A549 (cell line): ENCODE measurements around the gene HCRTR1. TPM values are rescaled to one million over a fixed set of nuclear protein-coding genes. Genes with fewer than 3 reads are reported as not detected.

Source experiments
- ATAC-seq, 2 experiments: fragments of 200-7000 bp in 1 of 2; fragments of >200 bp in 1 of 2; cut with Nextera tagmentation in 1 of 2; cut with Tn5 transposase in 1 of 2; 3 replicates each; pipeline versions ENCODE4 v1.8.0 to v1.9.1; 2018 to 2020; ENCODE audit warnings: mild to moderate bottlenecking in 1 of 2, moderate library complexity in 1 of 2
- CTCF ChIA-PET: fragments of 300-600 bp; sonication (Branson Sonifier 250); formaldehyde crosslinking; extraction: SDS; loops from one replicate; lab custom pipeline; 2021; ENCODE audit warnings: antibody characterized with exemption, inconsistent platforms; lab: Yijun Ruan, JAX
- POLR2A ChIA-PET: fragments of 350-600 bp; formaldehyde crosslinking; extraction: SDS; loops from one replicate; lab custom pipeline; 2021; ENCODE audit warnings: antibody characterized with exemption, inconsistent platforms; lab: Yijun Ruan, JAX
- DNase-seq, 2 experiments: peaks; one replicate each; pipeline versions ENCODE4 v3.0.0 to v3.0.0-alpha.2; 2011 to 2016; ENCODE audit warnings: low read depth in 1 of 2, low spot score in 1 of 2
- FAIRE-seq: peaks from 2 replicates; lab custom pipeline; 2011; peaks lifted over from hg19 to GRCh38; lab: Jason Lieb, UNC
- H3K27ac ChIP-seq, 2 experiments: fragments of >200 bp; sonication (Bioruptor Twin); formaldehyde crosslinking; 3 replicates each; pipeline ENCODE4 v1.5.1; 2016 to 2017
- H3K4me1 ChIP-seq: fragments of >200 bp; sonication (Bioruptor Twin); formaldehyde crosslinking; 3 replicates; pipeline ENCODE4 v1.6.1; 2016
- H3K4me2 ChIP-seq: fragments of >200 bp; sonication (Bioruptor Twin); formaldehyde crosslinking; 3 replicates; pipeline ENCODE4 v1.6.1; 2016
- H3K4me3 ChIP-seq: fragments of >200 bp; sonication (Bioruptor Twin); formaldehyde crosslinking; 3 replicates; pipeline ENCODE4 v1.5.1; 2016
- H3K9me3 ChIP-seq: fragments of >200 bp; sonication (Bioruptor Twin); formaldehyde crosslinking; 3 replicates; pipeline ENCODE4 v1.6.1; 2016
- ATOH8 ChIP-seq: fragments of 250-450 bp; sonication (Bioruptor Pico); IDR thresholded peaks from 2 replicates; pipeline ENCODE4 v1.5.0; 2020; ENCODE audit warnings: low read depth, mild to moderate bottlenecking, moderate library complexity
- CTCF ChIP-seq: fragments of >200 bp; sonication (Bioruptor Twin); formaldehyde crosslinking; IDR thresholded peaks from 3 replicates; pipeline ENCODE4 v1.5.1; 2016
- EHMT2 ChIP-seq: fragments of 200-600 bp; sonication (generic); IDR thresholded peaks from 2 replicates; pipeline ENCODE4 v1.6.1; 2016; ENCODE audit warnings: antibody characterized with exemption, low read depth, mild to moderate bottlenecking, moderate library complexity
- FOSL2 ChIP-seq, 2 experiments: fragments of 450-650 bp in 1 of 2; fragments of >200 bp in 1 of 2; sonication (Bioruptor Twin) in 1 of 2; formaldehyde crosslinking; IDR thresholded peaks; 2 replicates each; pipeline versions ENCODE4 v1.5.0 to v1.6.1; 2016 to 2020; ENCODE audit warnings: mild to moderate bottlenecking in 1 of 2, moderate library complexity in 1 of 2
- FOXS1 ChIP-seq: fragments of 250-450 bp; sonication (Bioruptor Pico); IDR thresholded peaks from 2 replicates; pipeline ENCODE4 v1.5.0; 2020; ENCODE audit warnings: mild to moderate bottlenecking, moderate library complexity
- HES2 ChIP-seq: fragments of >200 bp; sonication (Bioruptor Twin); formaldehyde crosslinking; IDR thresholded peaks from 2 replicates; pipeline ENCODE4 v1.6.1; 2016
- JUNB ChIP-seq: fragments of >200 bp; sonication (Bioruptor Twin); formaldehyde crosslinking; IDR thresholded peaks from 2 replicates; pipeline ENCODE4 v1.6.1; 2016
- KDM5A ChIP-seq: fragments of 200-600 bp; sonication (generic); IDR thresholded peaks from 2 replicates; pipeline ENCODE4 v1.6.1; 2016; ENCODE audit warnings: antibody characterized with exemption, mild to moderate bottlenecking
- MAZ ChIP-seq: fragments of 150-350 bp; IDR thresholded peaks from 2 replicates; pipeline ENCODE4 v1.6.1; 2014; ENCODE audit warnings: antibody characterized with exemption, low read depth, low read length, borderline replicate concordance
- POLR2AphosphoS2 ChIP-seq: conservative IDR thresholded peaks from 2 replicates; pipeline ENCODE4 v1.6.1; 2012; ENCODE audit warnings: low read length, improper control_type of control experiment, inconsistent platforms
- RAD21 ChIP-seq, 2 experiments: fragments of >200 bp in 1 of 2; sonication (Bioruptor Twin) in 1 of 2; formaldehyde crosslinking in 1 of 2; IDR thresholded peaks in 1 of 2; conservative IDR thresholded peaks in 1 of 2; 2 replicates in 1 of 2; 3 replicates in 1 of 2; pipeline ENCODE4 v1.6.1; 2012 to 2018; ENCODE audit warnings: inconsistent platforms in 1 of 2
- RFX5 ChIP-seq: fragments of 450-650 bp; IDR thresholded peaks from 2 replicates; pipeline ENCODE4 v1.7.1; 2014; ENCODE audit warnings: antibody characterized with exemption, mild to moderate bottlenecking, moderate library complexity
- SMC3 ChIP-seq: fragments of >200 bp; sonication (Bioruptor Twin); formaldehyde crosslinking; IDR thresholded peaks from 3 replicates; pipeline ENCODE4 v1.6.1; 2018; ENCODE audit warnings: inconsistent platforms
- SREBF2 ChIP-seq: fragments of 450-650 bp; IDR thresholded peaks from 2 replicates; pipeline ENCODE4 v1.6.1; 2014; ENCODE audit warnings: mild to moderate bottlenecking, moderate library complexity
- ZNF302 ChIP-seq: fragments of 250-450 bp; sonication (Bioruptor Pico); IDR thresholded peaks from 2 replicates; pipeline ENCODE4 v1.9.0; 2021; ENCODE audit warnings: inconsistent platforms, mild to moderate bottlenecking, moderate library complexity
- ZSCAN20 ChIP-seq: fragments of 250-450 bp; sonication (Bioruptor Pico); IDR thresholded peaks from 2 replicates; pipeline ENCODE4 v1.8.0; 2022; ENCODE audit warnings: mild to moderate bottlenecking, moderate library complexity
- WGBS: methylation state at CpG from one replicate; pipeline ENCODE4 v1.1.6; 2017; ENCODE audit errors: missing lambda C conversion rate; 5-methylcytosine and 5-hydroxymethylcytosine counted together
- polyA plus RNA-seq, 4 experiments: library from polyadenylated mRNA; depleted of rRNA in 3 of 4; stranded (reverse); fragments of >200 nt; fragmentation: RNase III in 1 of 4; extraction: RNeasy Plus Mini Kit Qiagen cat#74134 plus additional on column Dnase treatment in 1 of 4; gene quantifications; 2 replicates in 3 of 4; 3 replicates in 1 of 4; pipeline ENCODE4 v1.2.3, GENCODE V29; 2011 to 2017

HCRTR1 gene
- polyA plus RNA-seq, 2 of the 4 experiments (the other 2 are of a cell fraction), result not detected

GRCh38 chr1:31591425-31592093, 25.9 kb upstream of the HCRTR1 start (continued):
- TF ChIP-seq EHMT2 (no peak), FOXS1 (CRISPR knock-in tag) (no peak), JUNB (no peak), ZSCAN20 (CRISPR knock-in tag) (no peak)

- ChIA-PET CTCF (interaction anchor here (1.1 to 15.8 kb wide), 9 partner anchors 11 to 199 kb away, joined by 3 to 252 read pairs (median 6); partner anchors contain the start of gene TINAGL1), POLR2A (no interaction called here)
- no peaks in the 10 kb centered on the region for H3K9me3 ChIP-seq
- H3K27ac ChIP-seq, result peak overlapping the region in 1 of 2 experiments; percentile 58; a peak in 3 of 6 replicates
- H3K4me2 ChIP-seq, result peak overlapping the region; percentile 42; the same call in 1 of the 3 replicates
- H3K4me3 ChIP-seq, result no peak overlapping the region
- ATAC-seq, result no peak; a peak in 1 of 6 replicates
- H3K4me1 ChIP-seq, result peaks cover 21% of the 10 kb centered on the region
- no peak for TF ChIP-seq ZSCAN20 (CRISPR knock-in tag)
- TF ChIP-seq MAZ, result no peak
- TF ChIP-seq FOSL2 (IDR thresholded peaks at IDR 0.05), result no peak
- TF ChIP-seq FOSL2 (CRISPR knock-in tag; IDR thresholded peaks at IDR 0.05), result no peak
- no peak for FAIRE-seq
- DNase-seq, result no peak
Observed at GRCh38 chr1:31592132-31592531, 25.4 kb upstream of the HCRTR1 start.

GRCh38 chr1:31593136-31593665, 24.3 kb upstream of the HCRTR1 start:
- no peak overlapping the region for H3K27ac ChIP-seq
- no peak for FAIRE-seq
- TF ChIP-seq SREBF2 (no peak), JUNB (no peak)
- ATAC-seq, result peak in 1 of 2 experiments; percentile 16; a peak in 2 of 6 replicates
- no peak overlapping the region for H3K4me2 ChIP-seq
- CTCF ChIA-PET, result interaction anchor here (0.8 to 15.8 kb wide), 13 partner anchors 8 to 199 kb away, joined by 3 to 252 read pairs (median 4); partner anchors contain the start of gene TINAGL1
- POLR2A ChIA-PET, result no interaction called here
- DNase-seq, result no peak
- no peak overlapping the region for H3K4me3 ChIP-seq
- WGBS, result 63% methylated on average over 5 of the region's 5 CpGs
- peaks cover 12% of the 10 kb centered on the region; the same call in 2 of the 3 replicates for H3K4me1 ChIP-seq
- H3K9me3 ChIP-seq, result no peaks in the 10 kb centered on the region

- 33% methylated on average over 6 of the region's 10 CpGs for WGBS
- FAIRE-seq, result no peak
- POLR2A ChIA-PET, result no interaction called here
- peaks cover 12% of the 10 kb centered on the region; the same call in 2 of the 3 replicates for H3K4me1 ChIP-seq
- no peak overlapping the region for H3K27ac ChIP-seq
- TF ChIP-seq KDM5A (no peak), ATOH8 (CRISPR knock-in tag) (no peak), SMC3 (peak; percentile 87), RAD21 (conservative IDR thresholded peaks at IDR 0.05 in 1 of 2, IDR thresholded peaks at IDR 0.05 in 1 of 2) (peak; percentile 80 to 87), FOSL2 (IDR thresholded peaks at IDR 0.05) (no peak), FOSL2 (CRISPR knock-in tag; IDR thresholded peaks at IDR 0.05) (no peak), CTCF (peak; percentile 79), RFX5 (no peak), ZNF302 (CRISPR knock-in tag) (no peak), POLR2AphosphoS2 (no peak), HES2 (no peak)
- TF ChIP-seq, all 56 proteins: peak for 3
- DNase-seq (peak; percentile 67 to 70), ATAC-seq (peak; percentile 94 to 98)
- CTCF ChIA-PET, result interaction anchor here (0.6 to 15.8 kb wide), 13 partner anchors 9 to 518 kb away, joined by 3 to 252 read pairs (median 4); partner anchors contain the start of gene TINAGL1
- no peak overlapping the region for H3K4me3 ChIP-seq
- H3K9me3 ChIP-seq, result no peaks in the 10 kb centered on the region
- no peak overlapping the region for H3K4me2 ChIP-seq
Observed at GRCh38 chr1:31593770-31594632, 23.5 kb upstream of the HCRTR1 start.
